ENCODE measurements around the gene ANXA11. TPM values are rescaled to one million over a fixed set of nuclear protein-coding genes. Genes with fewer than 3 reads are reported as not detected.

Gene ANXA11
- total RNA-seq, 1 donor from 2014 or later = 122 TPM

GRCh38 chr10:80176526-80176925 lies 28.8 kb downstream of the ANXA11 start:
- no peak for TF ChIP-seq EZH2 (IDR thresholded peaks at IDR 0.05; ENCODE audit: insufficient read depth, low read length)
- no peak for TF ChIP-seq CTCF (IDR thresholded peaks at IDR 0.05; ENCODE audit: insufficient read depth, low read depth, low read length)
- Histone ChIP-seq H3K79me2 (ENCODE audit: insufficient read depth, low read length) (peaks cover 83% of the 10 kb centered on the region), H3K4me1 (ENCODE audit: insufficient read depth, low read length) (peaks cover 8% of the 10 kb centered on the region), H3K4me2 (ENCODE audit: low read length) (no peak overlapping the region), H3K9me3 (ENCODE audit: insufficient read depth, low read depth, low read length) (no peaks in the 10 kb centered on the region), H3K36me3 (ENCODE audit: insufficient read depth, low read length) (peaks cover 5% of the 10 kb centered on the region), H3K27ac (ENCODE audit: low read depth, low read length) (no peak overlapping the region), H3K27me3 (ENCODE audit: insufficient read depth, low read length) (no peaks in the 10 kb centered on the region), H3K9ac (ENCODE audit: low read length) (no peak overlapping the region), H4K20me1 (ENCODE audit: insufficient read depth, low read length) (peaks cover 91% of the 10 kb centered on the region), H2AFZ (ENCODE audit: low read depth, low read length) (no peak overlapping the region), H3K4me3 (ENCODE audit: insufficient read depth, low read depth, low read length) (no peak overlapping the region)
- no peak for DNase-seq (ENCODE audit: low read depth)
- H3K9me3 Mint-ChIP-seq (ENCODE audit: unreplicated experiment) = no peaks in the 10 kb centered on the region
- H3K4me3 Mint-ChIP-seq (ENCODE audit: unreplicated experiment) = no peak overlapping the region
- no peaks in the 10 kb centered on the region for H3K27me3 Mint-ChIP-seq (ENCODE audit: low read depth, unreplicated experiment)
- H3K4me1 Mint-ChIP-seq (ENCODE audit: low read depth, unreplicated experiment) = peaks cover 13% of the 10 kb centered on the region
- no peak overlapping the region for H3K27ac Mint-ChIP-seq (ENCODE audit: unreplicated experiment)
- no peak for FAIRE-seq
- no peaks in the 10 kb centered on the region for H3K36me3 Mint-ChIP-seq (ENCODE audit: low read depth, unreplicated experiment)

GRCh38 chr10:80174641-80175395 lies 30.5 kb downstream of the ANXA11 start:
- Mint-ChIP-seq H3K9me3 (ENCODE audit: unreplicated experiment) (no peaks in the 10 kb centered on the region), H3K27ac (ENCODE audit: unreplicated experiment) (no peak overlapping the region), H3K36me3 (ENCODE audit: low read depth, unreplicated experiment) (peaks cover 3% of the 10 kb centered on the region), H3K27me3 (ENCODE audit: low read depth, unreplicated experiment) (no peaks in the 10 kb centered on the region), H3K4me1 (ENCODE audit: low read depth, unreplicated experiment) (peaks cover 13% of the 10 kb centered on the region), H3K4me3 (ENCODE audit: unreplicated experiment) (no peak overlapping the region)
- Histone ChIP-seq H3K36me3 (ENCODE audit: insufficient read depth, low read length) (peaks cover 9% of the 10 kb centered on the region), H3K4me2 (ENCODE audit: low read length) (no peak overlapping the region), H3K4me1 (ENCODE audit: insufficient read depth, low read length) (peaks cover 8% of the 10 kb centered on the region), H4K20me1 (ENCODE audit: insufficient read depth, low read length) (peaks cover 91% of the 10 kb centered on the region), H3K4me3 (ENCODE audit: insufficient read depth, low read depth, low read length) (no peak overlapping the region), H3K27me3 (ENCODE audit: insufficient read depth, low read length) (no peaks in the 10 kb centered on the region), H3K79me2 (ENCODE audit: insufficient read depth, low read length) (peaks cover 82% of the 10 kb centered on the region), H3K9me3 (ENCODE audit: insufficient read depth, low read depth, low read length) (no peaks in the 10 kb centered on the region), H3K27ac (ENCODE audit: low read depth, low read length) (no peak overlapping the region), H2AFZ (ENCODE audit: low read depth, low read length) (no peak overlapping the region), H3K9ac (ENCODE audit: low read length) (no peak overlapping the region)
- DNase-seq (ENCODE audit: low read depth) (no peak), FAIRE-seq (no peak)
- TF ChIP-seq CTCF (IDR thresholded peaks at IDR 0.05; ENCODE audit: insufficient read depth, low read depth, low read length) = no peak
- TF ChIP-seq EZH2 (IDR thresholded peaks at IDR 0.05; ENCODE audit: insufficient read depth, low read length) = no peak

GRCh38 chr10:80173466-80173865 lies 31.9 kb downstream of the ANXA11 start:
- Mint-ChIP-seq H3K9me3 (ENCODE audit: unreplicated experiment) (no peaks in the 10 kb centered on the region), H3K27ac (ENCODE audit: unreplicated experiment) (no peak overlapping the region), H3K4me1 (ENCODE audit: low read depth, unreplicated experiment) (peaks cover 13% of the 10 kb centered on the region), H3K4me3 (ENCODE audit: unreplicated experiment) (no peak overlapping the region), H3K36me3 (ENCODE audit: low read depth, unreplicated experiment) (peaks cover 5% of the 10 kb centered on the region), H3K27me3 (ENCODE audit: low read depth, unreplicated experiment) (no peaks in the 10 kb centered on the region)
- Histone ChIP-seq H3K79me2 (ENCODE audit: insufficient read depth, low read length) (peaks cover 77% of the 10 kb centered on the region), H3K4me1 (ENCODE audit: insufficient read depth, low read length) (peaks cover 8% of the 10 kb centered on the region), H4K20me1 (ENCODE audit: insufficient read depth, low read length) (peaks cover 89% of the 10 kb centered on the region), H3K4me2 (ENCODE audit: low read length) (no peak overlapping the region), H3K9me3 (ENCODE audit: insufficient read depth, low read depth, low read length) (no peaks in the 10 kb centered on the region), H3K4me3 (ENCODE audit: insufficient read depth, low read depth, low read length) (no peak overlapping the region), H3K27ac (ENCODE audit: low read depth, low read length) (no peak overlapping the region), H3K27me3 (ENCODE audit: insufficient read depth, low read length) (no peaks in the 10 kb centered on the region), H2AFZ (ENCODE audit: low read depth, low read length) (no peak overlapping the region), H3K36me3 (ENCODE audit: insufficient read depth, low read length) (peaks cover 6% of the 10 kb centered on the region), H3K9ac (ENCODE audit: low read length) (no peak overlapping the region)
- DNase-seq (ENCODE audit: low read depth) (no peak), FAIRE-seq (no peak)
- TF ChIP-seq EZH2 (IDR thresholded peaks at IDR 0.05; ENCODE audit: insufficient read depth, low read length) (no peak), CTCF (IDR thresholded peaks at IDR 0.05; ENCODE audit: insufficient read depth, low read depth, low read length) (no peak)

All from astrocyte (in vitro differentiated cells and primary cell).